ENCODE results near the gene KMT2D.

The KMT2D gene

DNA sequence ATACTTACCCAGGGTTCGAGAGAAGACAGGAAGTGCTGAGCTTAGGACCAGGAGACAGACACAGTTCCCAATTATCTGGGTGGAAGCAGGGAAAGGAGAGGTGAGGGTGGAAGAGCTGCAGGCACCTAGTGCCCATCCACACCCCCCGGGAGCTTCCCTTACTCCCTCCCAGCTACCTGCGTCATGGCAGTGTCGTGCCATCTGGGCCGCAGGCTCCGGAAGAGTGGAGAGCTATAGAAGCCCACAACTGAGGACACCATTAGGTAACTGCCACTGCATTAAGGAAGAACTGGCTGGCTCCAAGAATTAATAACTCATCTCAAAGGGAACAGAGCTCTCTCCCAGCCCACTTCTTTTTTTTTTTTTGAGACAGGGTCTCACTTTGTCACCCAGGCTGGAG is 39.8 kb upstream of the KMT2D start:
- ChIA-PET POLR2A (interaction anchor here (1.4 kb wide), 2 partner anchors 10 to 31 kb away, joined by 4 to 6 read pairs; partner anchors contain the start of genes LMBR1L and TUBA1B), CTCF (interaction anchor here (0.9 to 19.5 kb wide), 13 partner anchors 8 to 135 kb away, joined by 3 to 369 read pairs (median 4); partner anchors contain the start of genes KMT2D, LMBR1L, RHEBL1 and TUBA1B)
- TF ChIP-seq, protein P1, sequence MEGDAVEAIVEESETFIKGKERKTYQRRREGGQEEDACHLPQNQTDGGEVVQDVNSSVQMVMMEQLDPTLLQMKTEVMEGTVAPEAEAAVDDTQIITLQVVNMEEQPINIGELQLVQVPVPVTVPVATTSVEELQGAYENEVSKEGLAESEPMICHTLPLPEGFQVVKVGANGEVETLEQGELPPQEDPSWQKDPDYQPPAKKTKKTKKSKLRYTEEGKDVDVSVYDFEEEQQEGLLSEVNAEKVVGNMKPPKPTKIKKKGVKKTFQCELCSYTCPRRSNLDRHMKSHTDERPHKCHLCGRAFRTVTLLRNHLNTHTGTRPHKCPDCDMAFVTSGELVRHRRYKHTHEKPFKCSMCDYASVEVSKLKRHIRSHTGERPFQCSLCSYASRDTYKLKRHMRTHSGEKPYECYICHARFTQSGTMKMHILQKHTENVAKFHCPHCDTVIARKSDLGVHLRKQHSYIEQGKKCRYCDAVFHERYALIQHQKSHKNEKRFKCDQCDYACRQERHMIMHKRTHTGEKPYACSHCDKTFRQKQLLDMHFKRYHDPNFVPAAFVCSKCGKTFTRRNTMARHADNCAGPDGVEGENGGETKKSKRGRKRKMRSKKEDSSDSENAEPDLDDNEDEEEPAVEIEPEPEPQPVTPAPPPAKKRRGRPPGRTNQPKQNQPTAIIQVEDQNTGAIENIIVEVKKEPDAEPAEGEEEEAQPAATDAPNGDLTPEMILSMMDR (IDR thresholded peaks at IDR 0.05; ENCODE audit: control extremely low read depth, extremely low read depth, low read depth, missing control alignments), result no peak
- no peak for DNase-seq (ENCODE audit: extremely low spot score)

DNA sequence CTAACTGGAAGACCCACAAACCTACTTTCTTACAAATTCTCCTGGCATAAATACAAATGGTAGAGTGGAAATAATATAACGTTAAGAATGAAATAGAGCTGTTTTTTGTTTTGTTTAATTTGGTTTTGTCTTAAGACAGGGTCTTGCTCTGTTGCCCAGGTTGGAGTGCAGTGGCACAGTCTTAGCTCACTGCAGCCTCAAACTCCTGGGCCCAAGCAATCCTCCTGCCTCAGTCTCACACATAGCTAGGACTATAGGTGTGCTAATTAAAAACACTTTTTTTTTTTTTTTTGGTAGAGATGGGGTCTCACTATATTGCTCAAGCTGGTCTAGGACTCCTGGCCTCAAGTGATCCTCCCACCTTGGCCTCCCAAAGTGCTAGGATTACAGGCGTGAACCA is 38.1 kb upstream of the KMT2D start:
- POLR2A ChIA-PET, result interaction anchor here (0.6 to 1.4 kb wide), 4 partner anchors 11 to 32 kb away, joined by 3 to 8 read pairs (median 4); partner anchors contain the start of gene TUBA1B
- CTCF ChIA-PET, result interaction anchor here (0.7 to 19.5 kb wide), 23 partner anchors 9 to 406 kb away, joined by 3 to 369 read pairs (median 7); partner anchors contain the start of genes KMT2D, LMBR1L, RHEBL1 and TUBA1B
- DNase-seq (ENCODE audit: extremely low spot score), result no peak
- TF ChIP-seq, protein P1 (IDR thresholded peaks at IDR 0.05; ENCODE audit: control extremely low read depth, extremely low read depth, low read depth, missing control alignments), result no peak

DNA sequence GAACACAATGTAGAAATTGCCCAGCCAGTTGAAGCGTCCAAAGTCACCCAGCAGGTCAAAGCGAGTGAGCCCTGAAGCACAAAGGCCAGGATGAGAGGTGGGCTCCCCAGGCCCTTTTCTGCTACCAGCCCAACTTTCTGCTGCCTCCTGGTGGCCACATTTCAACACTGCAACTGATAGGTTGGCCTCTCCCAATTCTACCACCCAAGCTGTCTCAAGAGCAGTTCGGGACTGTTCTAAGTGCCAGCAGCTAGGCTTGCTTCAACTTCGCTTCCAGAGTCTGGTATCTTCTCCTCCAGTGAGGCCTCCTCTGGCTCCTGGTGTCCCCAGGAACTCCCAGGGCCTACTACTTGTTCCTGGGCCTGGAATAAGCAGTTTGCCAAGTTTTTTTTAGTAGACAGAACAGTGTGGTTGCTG is 37.4 kb upstream of the KMT2D start:
- ChIA-PET POLR2A (interaction anchor here (0.8 kb wide), 2 partner anchors 12 to 33 kb away, joined by 5 to 8 read pairs; partner anchors contain the start of gene TUBA1B), CTCF (interaction anchor here (0.7 to 19.5 kb wide), 22 partner anchors 10 to 407 kb away, joined by 3 to 369 read pairs (median 7); partner anchors contain the start of genes KMT2D, LMBR1L, RHEBL1 and TUBA1B)
- TF ChIP-seq, protein P1 (IDR thresholded peaks at IDR 0.05; ENCODE audit: control extremely low read depth, extremely low read depth, low read depth, missing control alignments), result peak; percentile 72
- peak; percentile 69 for DNase-seq (ENCODE audit: extremely low spot score)

DNA sequence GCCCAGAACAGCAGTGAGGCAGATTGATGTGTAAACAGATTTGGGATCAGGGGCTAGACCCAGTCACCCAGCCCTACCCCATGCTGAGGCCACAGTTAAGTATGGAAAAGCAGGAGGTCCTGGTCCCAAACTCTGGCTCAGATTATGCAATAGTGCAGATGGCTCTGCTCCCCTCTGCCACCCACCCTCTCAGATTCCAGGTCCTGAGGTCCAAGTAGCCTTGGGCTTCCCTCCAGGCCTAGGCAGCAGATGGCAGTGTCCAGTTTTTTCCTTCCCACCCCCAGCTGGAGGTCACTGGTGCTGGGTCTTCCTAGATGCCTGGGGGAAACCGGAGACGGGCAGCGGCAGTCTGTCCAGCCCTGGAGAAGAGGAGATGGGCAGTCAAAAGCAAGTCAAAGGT is 36.8 kb upstream of the KMT2D start:
- CTCF ChIA-PET, result interaction anchor here (1.6 to 19.5 kb wide), 10 partner anchors 11 to 101 kb away, joined by 7 to 369 read pairs (median 8); partner anchors contain the start of genes LMBR1L, RHEBL1 and TUBA1B
- TF ChIP-seq, protein P1 (IDR thresholded peaks at IDR 0.05; ENCODE audit: control extremely low read depth, extremely low read depth, low read depth, missing control alignments), result no peak
- DNase-seq (ENCODE audit: extremely low spot score), result no peak
- POLR2A ChIA-PET, result no interaction called here

DNA sequence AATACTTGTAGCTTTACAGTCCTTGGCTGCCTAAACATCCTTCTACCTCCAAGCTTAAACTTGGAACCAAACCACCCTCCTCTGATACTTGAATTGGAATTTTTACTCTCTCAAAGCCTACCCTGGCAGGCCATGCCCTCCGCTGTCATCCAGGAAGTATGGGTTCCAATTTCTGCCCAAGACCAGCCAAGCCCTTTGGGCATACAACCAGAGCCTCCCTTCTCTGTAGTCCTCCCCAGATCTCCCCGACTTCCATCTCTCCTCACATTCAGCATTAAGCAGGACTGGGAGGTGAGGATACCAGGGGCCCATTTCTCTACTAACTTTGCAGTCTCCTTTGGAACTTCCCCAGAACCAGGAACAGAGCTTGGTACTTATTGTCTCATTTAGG is 34.4 kb upstream of the KMT2D start:
- no peak for DNase-seq (ENCODE audit: extremely low spot score)
- TF ChIP-seq, protein P1 (IDR thresholded peaks at IDR 0.05; ENCODE audit: control extremely low read depth, extremely low read depth, low read depth, missing control alignments), result no peak
- ChIA-PET CTCF (interaction anchor here (0.7 to 19.5 kb wide), 13 partner anchors 11 to 194 kb away, joined by 3 to 369 read pairs (median 4); partner anchors contain the start of genes LMBR1L, RHEBL1, TUBA1B and WNT1), POLR2A (no interaction called here)

DNA sequence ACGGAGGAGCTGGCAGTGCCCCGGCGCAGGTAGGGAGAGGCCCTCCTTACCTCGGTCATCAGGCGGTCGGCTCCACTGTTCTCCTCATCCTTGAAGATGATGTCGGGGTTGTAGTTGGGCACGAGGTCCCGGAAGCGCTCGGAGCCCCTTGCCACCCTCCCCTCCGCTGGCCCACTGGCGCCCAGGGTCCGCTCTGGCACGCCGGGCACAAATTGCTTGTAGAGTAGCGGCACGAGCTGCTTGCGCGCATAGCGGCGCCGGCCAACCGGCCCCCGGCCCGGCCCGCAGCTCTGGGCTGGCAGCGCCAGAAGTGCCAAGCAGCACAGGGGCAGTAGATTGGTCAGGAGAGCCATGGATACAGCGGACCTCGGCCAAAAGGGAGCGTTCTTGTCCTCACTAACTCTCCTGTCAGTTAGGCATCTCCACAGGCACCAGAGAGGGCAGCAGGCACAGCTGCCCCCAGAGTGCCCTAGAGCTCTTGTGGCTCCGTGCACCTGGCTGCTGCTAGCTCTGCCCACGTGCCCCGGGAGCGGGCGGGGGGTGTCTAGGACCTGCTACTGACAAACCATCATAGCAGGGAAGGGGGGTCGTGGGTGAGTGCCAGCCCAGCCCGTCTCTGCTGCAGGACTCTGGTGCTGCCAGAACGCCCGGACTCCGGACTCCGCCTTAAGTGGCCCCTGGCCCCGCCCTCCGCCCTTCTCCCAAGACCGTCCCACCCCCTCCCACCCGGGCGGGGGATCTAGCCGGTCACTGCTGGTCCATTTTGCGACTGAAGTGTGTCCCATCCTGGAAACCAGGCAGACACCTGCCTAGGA is 33.8 kb upstream of the KMT2D start, which contains the start of gene DHH:
Gene DHH, minus strand, starts transcription at position 642 of the 815 bp plus-strand sequence. Its CDS starts 289 bp downstream, at position 353.
- no peak for DNase-seq (ENCODE audit: extremely low spot score)
- ChIA-PET POLR2A (no interaction called here), CTCF (interaction anchor here (0.7 to 19.5 kb wide), 16 partner anchors 11 to 195 kb away, joined by 3 to 369 read pairs (median 4); partner anchors contain the start of genes LMBR1L, RHEBL1, TUBA1B and WNT1)
- TF ChIP-seq, protein P1 (IDR thresholded peaks at IDR 0.05; ENCODE audit: control extremely low read depth, extremely low read depth, low read depth, missing control alignments), result no peak

Measured in GM10248 (cell line).